ENCODE results near the gene CFAP45. TPM values are rescaled to one million over a fixed set of nuclear protein-coding genes. Genes with fewer than 3 reads are reported as not detected.

Gene CFAP45
- total and polyA plus RNA-seq, 9 of the 15 experiments (the other 6 are each of a cell fraction or from before 2014, with no cell fraction given): 0.65 to 2.4 (median 1.5) TPM

DNA sequence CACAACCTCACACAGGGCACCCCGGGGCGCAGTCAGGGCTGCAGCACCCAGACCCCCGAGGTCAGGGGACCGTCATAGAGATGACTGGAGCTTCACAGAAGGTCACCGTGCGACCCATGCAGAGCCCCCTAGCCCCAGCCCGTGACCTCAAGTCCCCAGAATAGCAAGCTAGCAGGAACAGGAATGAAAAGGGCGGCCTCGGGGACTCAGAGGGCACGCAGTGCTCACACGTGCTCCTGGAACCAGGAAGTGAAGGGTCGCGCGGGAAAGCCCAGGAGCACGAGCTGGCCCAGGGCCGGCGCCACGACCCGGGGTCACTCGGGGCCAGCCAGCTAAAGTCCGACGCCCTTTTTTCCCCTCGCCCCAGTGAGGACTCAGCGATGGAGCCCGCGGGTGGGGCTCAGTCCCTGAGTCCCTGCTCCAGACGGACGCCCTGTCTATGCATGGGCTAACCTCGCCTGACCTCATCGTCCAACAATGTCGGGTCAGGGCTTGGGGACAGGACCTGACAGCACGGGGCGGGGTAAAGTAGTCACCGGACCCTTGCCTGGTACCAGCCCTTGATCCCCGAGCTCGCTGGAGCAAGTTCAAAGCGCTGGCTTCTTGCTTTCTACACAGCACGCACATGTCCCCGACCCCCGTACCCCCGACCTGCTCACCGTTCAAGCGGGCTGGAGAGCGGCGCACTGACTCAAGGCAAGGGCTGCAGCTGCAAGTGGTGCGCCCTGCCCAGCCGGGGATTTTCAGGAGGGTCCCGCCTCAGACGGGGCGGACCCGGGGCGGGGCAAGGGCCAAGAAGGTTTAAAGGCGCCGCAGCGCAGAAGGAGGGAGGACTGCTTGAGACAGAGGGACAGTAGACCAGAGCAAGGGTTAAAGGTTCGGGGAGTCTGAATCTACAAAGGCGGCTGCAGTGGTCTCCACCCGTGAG is 25.1 kb upstream of the CFAP45 start, which contains the start of gene TAGLN2 (continued):
- TF ChIP-seq, protein P1, sequence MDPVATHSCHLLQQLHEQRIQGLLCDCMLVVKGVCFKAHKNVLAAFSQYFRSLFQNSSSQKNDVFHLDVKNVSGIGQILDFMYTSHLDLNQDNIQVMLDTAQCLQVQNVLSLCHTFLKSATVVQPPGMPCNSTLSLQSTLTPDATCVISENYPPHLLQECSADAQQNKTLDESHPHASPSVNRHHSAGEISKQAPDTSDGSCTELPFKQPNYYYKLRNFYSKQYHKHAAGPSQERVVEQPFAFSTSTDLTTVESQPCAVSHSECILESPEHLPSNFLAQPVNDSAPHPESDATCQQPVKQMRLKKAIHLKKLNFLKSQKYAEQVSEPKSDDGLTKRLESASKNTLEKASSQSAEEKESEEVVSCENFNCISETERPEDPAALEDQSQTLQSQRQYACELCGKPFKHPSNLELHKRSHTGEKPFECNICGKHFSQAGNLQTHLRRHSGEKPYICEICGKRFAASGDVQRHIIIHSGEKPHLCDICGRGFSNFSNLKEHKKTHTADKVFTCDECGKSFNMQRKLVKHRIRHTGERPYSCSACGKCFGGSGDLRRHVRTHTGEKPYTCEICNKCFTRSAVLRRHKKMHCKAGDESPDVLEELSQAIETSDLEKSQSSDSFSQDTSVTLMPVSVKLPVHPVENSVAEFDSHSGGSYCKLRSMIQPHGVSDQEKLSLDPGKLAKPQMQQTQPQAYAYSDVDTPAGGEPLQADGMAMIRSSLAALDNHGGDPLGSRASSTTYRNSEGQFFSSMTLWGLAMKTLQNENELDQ (CRISPR knock-in tag; IDR thresholded peaks at IDR 0.05; ENCODE audit: borderline replicate concordance): 0 out of 2 replicates have a peak, but pooled peaks have one; percentile 39
- TF ChIP-seq TBP (optimal IDR thresholded peaks at IDR 0.05; ENCODE audit: low read depth, low read length) (peak; percentile 94), SMARCE1 (IDR thresholded peaks at IDR 0.05) (0 out of 2 replicates have a peak, but pooled peaks have one; percentile 40), ZNF263 (CRISPR knock-in tag; IDR thresholded peaks at IDR 0.05; ENCODE audit: borderline replicate concordance) (peak; percentile 92), TCFL5 (CRISPR knock-in tag; conservative IDR thresholded peaks at IDR 0.05) (no peak), XRCC3 (IDR thresholded peaks at IDR 0.05) (no peak), NR1H2 (CRISPR knock-in tag; IDR thresholded peaks at IDR 0.05) (no peak; the same call in 1 of the 2 replicates), EZH2 (IDR thresholded peaks at IDR 0.05; ENCODE audit: borderline replicate concordance, low read depth, low read length) (no peak), MBD2 (IDR thresholded peaks at IDR 0.05; ENCODE audit: borderline replicate concordance, low read depth) (peak; percentile 78), ZNF584 (CRISPR knock-in tag; IDR thresholded peaks at IDR 0.05; ENCODE audit: low read depth) (no peak), ESRRB (CRISPR knock-in tag; IDR thresholded peaks at IDR 0.05; ENCODE audit: borderline replicate concordance) (no peak), ASH1L (IDR thresholded peaks at IDR 0.05; ENCODE audit: borderline replicate concordance, low read depth, partially characterized antibody) (peak; percentile 45), U2AF2 (optimal IDR thresholded peaks at IDR 0.05; ENCODE audit: low read depth, low read length) (no peak)
- TF ChIP-seq, protein P2, sequence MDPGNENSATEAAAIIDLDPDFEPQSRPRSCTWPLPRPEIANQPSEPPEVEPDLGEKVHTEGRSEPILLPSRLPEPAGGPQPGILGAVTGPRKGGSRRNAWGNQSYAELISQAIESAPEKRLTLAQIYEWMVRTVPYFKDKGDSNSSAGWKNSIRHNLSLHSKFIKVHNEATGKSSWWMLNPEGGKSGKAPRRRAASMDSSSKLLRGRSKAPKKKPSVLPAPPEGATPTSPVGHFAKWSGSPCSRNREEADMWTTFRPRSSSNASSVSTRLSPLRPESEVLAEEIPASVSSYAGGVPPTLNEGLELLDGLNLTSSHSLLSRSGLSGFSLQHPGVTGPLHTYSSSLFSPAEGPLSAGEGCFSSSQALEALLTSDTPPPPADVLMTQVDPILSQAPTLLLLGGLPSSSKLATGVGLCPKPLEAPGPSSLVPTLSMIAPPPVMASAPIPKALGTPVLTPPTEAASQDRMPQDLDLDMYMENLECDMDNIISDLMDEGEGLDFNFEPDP (CRISPR knock-in tag; IDR thresholded peaks at IDR 0.05): 0 out of 2 replicates have a peak, but pooled peaks have one; percentile 5
- TF ChIP-seq, protein P3, sequence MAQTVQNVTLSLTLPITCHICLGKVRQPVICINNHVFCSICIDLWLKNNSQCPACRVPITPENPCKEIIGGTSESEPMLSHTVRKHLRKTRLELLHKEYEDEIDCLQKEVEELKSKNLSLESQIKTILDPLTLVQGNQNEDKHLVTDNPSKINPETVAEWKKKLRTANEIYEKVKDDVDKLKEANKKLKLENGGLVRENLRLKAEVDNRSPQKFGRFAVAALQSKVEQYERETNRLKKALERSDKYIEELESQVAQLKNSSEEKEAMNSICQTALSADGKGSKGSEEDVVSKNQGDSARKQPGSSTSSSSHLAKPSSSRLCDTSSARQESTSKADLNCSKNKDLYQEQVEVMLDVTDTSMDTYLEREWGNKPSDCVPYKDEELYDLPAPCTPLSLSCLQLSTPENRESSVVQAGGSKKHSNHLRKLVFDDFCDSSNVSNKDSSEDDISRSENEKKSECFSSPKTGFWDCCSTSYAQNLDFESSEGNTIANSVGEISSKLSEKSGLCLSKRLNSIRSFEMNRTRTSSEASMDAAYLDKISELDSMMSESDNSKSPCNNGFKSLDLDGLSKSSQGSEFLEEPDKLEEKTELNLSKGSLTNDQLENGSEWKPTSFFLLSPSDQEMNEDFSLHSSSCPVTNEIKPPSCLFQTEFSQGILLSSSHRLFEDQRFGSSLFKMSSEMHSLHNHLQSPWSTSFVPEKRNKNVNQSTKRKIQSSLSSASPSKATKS (CRISPR knock-in tag; IDR thresholded peaks at IDR 0.05): no peak
- TF ChIP-seq, protein P4, sequence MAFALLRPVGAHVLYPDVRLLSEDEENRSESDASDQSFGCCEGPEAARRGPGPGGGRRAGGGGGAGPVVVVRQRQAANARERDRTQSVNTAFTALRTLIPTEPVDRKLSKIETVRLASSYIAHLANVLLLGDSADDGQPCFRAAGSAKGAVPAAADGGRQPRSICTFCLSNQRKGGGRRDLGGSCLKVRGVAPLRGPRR (CRISPR knock-in tag; IDR thresholded peaks at IDR 0.05): no peak

Data from K562 (cell line).